Activated naive CD8-positive, alpha-beta T cell treated with anti-CD3 and anti-CD28 coated beads for 36 hours (primary cell): ENCODE measurements around the gene SPPL2B. TPM values are rescaled to one million over a fixed set of nuclear protein-coding genes. Genes with fewer than 3 reads are reported as not detected.

Experiments
- DNase-seq: peaks from one replicate; pipeline ENCODE4 v3.0.0; 2021
- H3K27ac Mint-ChIP-seq: one replicate; pipeline ENCODE4 v1.8.0; 2022; ENCODE audit warnings: mild to moderate bottlenecking, moderate library complexity, mixed read lengths
- H3K27me3 Mint-ChIP-seq: one replicate; pipeline ENCODE4 v1.8.0; 2022; ENCODE audit warnings: mild to moderate bottlenecking, mixed read lengths
- H3K36me3 Mint-ChIP-seq: one replicate; pipeline ENCODE4 v1.8.0; 2021; ENCODE audit warnings: mild to moderate bottlenecking, mixed read lengths
- H3K4me1 Mint-ChIP-seq: one replicate; pipeline ENCODE4 v1.8.0; 2021; ENCODE audit warnings: mixed read lengths
- H3K4me3 Mint-ChIP-seq: one replicate; pipeline ENCODE4 v1.8.0; 2022; ENCODE audit warnings: mild to moderate bottlenecking, moderate library complexity, mixed read lengths
- H3K9me3 Mint-ChIP-seq: one replicate; pipeline ENCODE4 v1.8.0; 2022; ENCODE audit warnings: mixed read lengths
- total RNA-seq, 2 experiments: library from RNA; stranded (reverse); gene quantifications; one replicate each; pipeline ENCODE4 v1.2.3, GENCODE V29; 2021

The SPPL2B gene
- total RNA-seq, 2 experiments from 2014 or later = 47.1 to 53.2 TPM

GRCh38 chr19:2290441-2291184 is 37.9 kb upstream of the SPPL2B start:
- Mint-ChIP-seq H3K4me3 (peak overlapping the region; percentile 70), H3K27me3 (peaks cover 13% of the 10 kb centered on the region), H3K36me3 (no peaks in the 10 kb centered on the region), H3K4me1 (peaks cover 19% of the 10 kb centered on the region), H3K9me3 (no peaks in the 10 kb centered on the region), H3K27ac (no peak overlapping the region)
- DNase-seq = no peak

GRCh38 chr19:2291185-2291751 is 37.2 kb upstream of the SPPL2B start:
- no peak overlapping the region for H3K4me3 Mint-ChIP-seq
- H3K36me3 Mint-ChIP-seq = no peaks in the 10 kb centered on the region
- H3K27ac Mint-ChIP-seq = no peak overlapping the region
- H3K4me1 Mint-ChIP-seq = peaks cover 19% of the 10 kb centered on the region
- DNase-seq = no peak
- peaks cover 13% of the 10 kb centered on the region for H3K27me3 Mint-ChIP-seq
- no peaks in the 10 kb centered on the region for H3K9me3 Mint-ChIP-seq

DNA sequence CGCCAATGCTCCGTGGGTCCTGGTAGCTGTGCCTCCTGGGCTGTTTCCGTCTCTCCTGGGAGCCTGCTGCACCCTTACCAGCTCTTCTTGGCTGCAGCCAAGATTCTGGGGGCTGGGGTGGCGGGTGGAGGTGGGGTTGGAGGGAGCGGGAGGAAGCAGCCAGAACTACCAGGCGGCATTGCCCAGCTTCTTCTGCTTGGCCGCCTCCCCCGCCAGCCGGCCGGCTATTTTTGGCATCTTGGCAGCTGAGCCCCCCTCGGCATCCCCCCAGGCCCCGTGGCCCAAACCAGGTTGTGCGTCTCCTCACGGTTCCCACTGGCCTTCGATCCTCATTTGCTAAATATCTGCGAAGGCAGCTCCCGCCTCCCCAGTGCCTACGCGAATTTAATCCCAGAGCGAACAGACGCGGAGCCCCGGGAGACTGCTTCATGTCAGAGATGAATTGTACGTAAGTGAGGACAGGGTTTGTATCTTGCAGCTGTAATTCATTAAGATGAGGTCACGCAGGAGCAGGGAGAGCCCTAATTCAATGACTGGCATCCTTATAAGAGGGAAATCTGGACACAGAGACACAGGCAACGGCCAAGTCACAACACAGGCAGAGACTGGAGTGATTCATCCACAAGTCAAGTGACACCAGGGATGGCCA is 33.7 kb upstream of the SPPL2B start:
- Mint-ChIP-seq H3K27me3 (peaks cover 1% of the 10 kb centered on the region), H3K4me3 (no peak overlapping the region), H3K27ac (no peak overlapping the region), H3K36me3 (no peaks in the 10 kb centered on the region), H3K4me1 (peaks cover 5% of the 10 kb centered on the region), H3K9me3 (no peaks in the 10 kb centered on the region)
- no peak for DNase-seq

DNA sequence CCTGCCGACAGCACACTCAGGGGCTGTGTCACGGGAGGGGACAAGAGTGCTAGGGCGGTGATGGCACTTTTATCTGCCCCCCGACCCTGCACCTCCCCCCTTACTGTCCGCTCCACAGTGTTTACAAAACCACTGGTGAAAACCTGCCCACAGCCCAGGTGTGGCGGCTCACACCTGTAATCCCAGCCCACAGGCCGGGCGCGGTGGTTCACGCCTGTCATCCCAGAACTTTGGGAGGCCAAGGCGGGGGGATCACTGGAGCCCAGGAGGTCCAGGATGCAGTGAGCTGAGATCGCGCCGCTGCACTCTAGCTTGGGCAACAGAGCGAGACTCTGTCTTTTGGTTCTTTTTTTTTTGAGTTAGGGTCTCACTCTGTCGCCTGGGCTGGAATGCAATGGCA is 32.3 kb upstream of the SPPL2B start:
- no peaks in the 10 kb centered on the region for H3K36me3 Mint-ChIP-seq
- H3K4me1 Mint-ChIP-seq = peaks cover 5% of the 10 kb centered on the region
- no peak for DNase-seq
- H3K4me3 Mint-ChIP-seq = no peak overlapping the region
- no peak overlapping the region for H3K27ac Mint-ChIP-seq
- H3K27me3 Mint-ChIP-seq = no peaks in the 10 kb centered on the region
- no peaks in the 10 kb centered on the region for H3K9me3 Mint-ChIP-seq

GRCh38 chr19:2300533-2300932 is 28.0 kb upstream of the SPPL2B start:
- peaks cover 28% of the 10 kb centered on the region for H3K27me3 Mint-ChIP-seq
- peaks cover 8% of the 10 kb centered on the region for H3K4me1 Mint-ChIP-seq
- no peak for DNase-seq
- H3K36me3 Mint-ChIP-seq = no peaks in the 10 kb centered on the region
- no peak overlapping the region for H3K4me3 Mint-ChIP-seq
- H3K9me3 Mint-ChIP-seq = no peaks in the 10 kb centered on the region
- no peak overlapping the region for H3K27ac Mint-ChIP-seq

DNA sequence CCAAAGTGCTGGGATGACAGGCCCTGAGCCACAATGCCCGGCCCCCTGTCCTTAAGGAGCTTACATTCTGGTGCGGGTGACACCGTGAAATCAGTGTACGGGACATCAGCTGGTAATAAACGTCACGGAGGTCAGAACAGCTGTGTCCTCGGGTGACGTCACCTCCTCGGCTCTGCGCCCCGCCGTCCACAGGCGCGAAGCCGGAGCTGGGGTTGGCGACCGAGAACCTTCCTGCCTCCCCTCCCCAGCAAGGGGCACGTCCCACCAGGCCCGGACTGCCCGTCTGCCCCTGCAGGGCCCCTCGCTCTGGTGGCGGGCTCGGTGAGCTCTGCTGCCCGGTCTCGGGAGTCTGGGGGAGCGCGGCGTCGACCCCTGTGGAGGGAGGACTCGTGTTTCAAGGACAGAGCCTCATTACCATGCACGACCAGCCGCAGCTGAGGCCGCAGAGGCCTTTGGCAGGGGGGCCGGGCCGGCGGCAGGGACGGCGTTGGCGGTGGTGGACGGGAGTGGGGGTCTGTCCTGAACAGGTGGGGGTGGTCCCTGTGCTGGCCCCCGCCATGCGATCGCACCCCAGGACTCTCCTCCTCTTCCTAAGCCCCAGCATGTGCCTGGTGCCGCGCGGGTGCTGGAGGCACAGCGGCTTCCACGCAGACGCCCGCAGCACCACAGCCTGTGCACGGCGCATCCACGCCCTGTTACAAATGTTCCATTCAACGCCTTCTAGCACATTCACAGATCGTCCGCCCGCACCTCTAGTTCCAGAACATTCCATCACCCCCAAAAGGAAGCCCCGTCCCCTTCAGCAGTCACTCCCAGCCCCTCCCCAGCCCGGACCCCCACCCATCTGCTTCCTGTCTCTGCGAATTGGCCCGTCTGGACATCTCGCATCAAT is 25.9 kb upstream of the SPPL2B start:
- peak overlapping the region; percentile 50 for H3K4me3 Mint-ChIP-seq
- no peak overlapping the region for H3K27ac Mint-ChIP-seq
- H3K36me3 Mint-ChIP-seq = no peaks in the 10 kb centered on the region
- no peaks in the 10 kb centered on the region for H3K9me3 Mint-ChIP-seq
- H3K4me1 Mint-ChIP-seq = peaks cover 8% of the 10 kb centered on the region
- peaks cover 47% of the 10 kb centered on the region for H3K27me3 Mint-ChIP-seq
- no peak for DNase-seq

DNA sequence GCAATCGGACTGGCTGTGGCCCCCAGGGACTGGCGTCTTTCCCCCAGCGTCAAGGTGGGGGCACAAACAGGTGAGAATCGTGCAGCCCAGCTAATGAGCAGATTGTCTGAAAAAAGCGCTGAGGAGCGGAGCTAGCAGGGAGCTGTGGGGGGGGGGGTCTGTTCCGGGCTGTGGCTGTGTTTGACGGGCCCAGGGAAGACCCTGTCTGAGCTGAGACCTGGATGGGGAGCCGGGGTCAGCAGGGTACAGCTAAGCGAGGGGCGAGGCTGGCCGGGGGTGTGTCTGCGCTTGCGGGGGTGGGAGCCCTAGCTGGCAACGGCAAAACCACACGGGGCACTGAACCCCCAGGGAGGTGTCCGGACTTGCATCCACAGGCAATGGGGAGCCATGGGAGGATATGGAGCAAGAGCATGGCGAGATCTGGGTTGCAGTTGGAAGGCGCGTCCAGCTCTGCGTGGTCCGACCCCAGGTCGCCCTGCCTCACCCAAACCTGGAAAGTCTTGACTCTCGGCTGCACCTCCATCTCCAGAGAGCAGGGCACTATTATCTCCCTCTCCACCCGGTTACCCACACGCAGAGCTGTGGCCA is 25.2 kb upstream of the SPPL2B start:
- Mint-ChIP-seq H3K27me3 (peaks cover 49% of the 10 kb centered on the region), H3K9me3 (no peaks in the 10 kb centered on the region), H3K36me3 (no peaks in the 10 kb centered on the region), H3K4me1 (peaks cover 8% of the 10 kb centered on the region), H3K27ac (no peak overlapping the region), H3K4me3 (peak overlapping the region; percentile 50)
- DNase-seq = no peak

- H3K4me1 Mint-ChIP-seq = peaks cover 9% of the 10 kb centered on the region
- no peak for DNase-seq
- no peak overlapping the region for H3K27ac Mint-ChIP-seq
- H3K4me3 Mint-ChIP-seq = no peak overlapping the region
- H3K27me3 Mint-ChIP-seq = peaks cover 73% of the 10 kb centered on the region
- H3K9me3 Mint-ChIP-seq = no peaks in the 10 kb centered on the region
- no peaks in the 10 kb centered on the region for H3K36me3 Mint-ChIP-seq
These were observed 22.8 kb upstream of the SPPL2B start for GRCh38 chr19:2305452-2306280.

- Mint-ChIP-seq H3K27me3 (peaks cover 79% of the 10 kb centered on the region), H3K27ac (no peak overlapping the region), H3K4me1 (peaks cover 9% of the 10 kb centered on the region), H3K36me3 (no peaks in the 10 kb centered on the region), H3K9me3 (no peaks in the 10 kb centered on the region), H3K4me3 (no peak overlapping the region)
- DNase-seq = no peak
These were observed 22.1 kb upstream of the SPPL2B start for GRCh38 chr19:2306281-2306806.

GRCh38 chr19:2306971-2307370 is 21.5 kb upstream of the SPPL2B start:
- Mint-ChIP-seq H3K27me3 (peaks cover 81% of the 10 kb centered on the region), H3K27ac (no peak overlapping the region), H3K4me1 (peaks cover 9% of the 10 kb centered on the region), H3K36me3 (no peaks in the 10 kb centered on the region), H3K9me3 (no peaks in the 10 kb centered on the region), H3K4me3 (no peak overlapping the region)
- DNase-seq = no peak

DNA sequence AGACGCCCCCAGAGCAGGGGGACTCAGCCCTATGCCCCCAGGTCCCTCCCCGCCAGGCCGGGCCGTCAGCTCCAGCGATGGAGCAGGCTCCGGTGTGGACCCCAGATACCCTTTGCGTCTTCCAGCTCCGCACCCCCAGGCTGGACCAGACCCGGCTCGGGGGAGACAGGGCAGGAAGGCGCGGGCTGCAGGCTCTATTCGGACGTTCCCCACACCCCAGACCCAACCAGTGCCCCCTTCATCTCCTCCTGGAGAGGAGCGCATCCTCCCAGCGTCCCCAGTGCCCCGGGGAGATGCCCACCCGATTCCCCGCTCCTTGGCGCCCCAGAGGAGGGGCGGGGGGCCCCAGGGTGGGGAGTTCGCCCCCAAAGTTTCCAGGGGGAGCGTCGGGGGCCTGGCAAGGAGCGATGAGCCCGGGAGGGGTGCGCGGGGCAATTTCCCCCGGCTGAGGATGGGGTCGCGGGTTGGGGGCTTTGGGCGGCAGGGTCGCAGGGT is 20.9 kb upstream of the SPPL2B start:
- H3K27me3 Mint-ChIP-seq = peaks cover 87% of the 10 kb centered on the region
- H3K36me3 Mint-ChIP-seq = no peaks in the 10 kb centered on the region
- no peak overlapping the region for H3K27ac Mint-ChIP-seq
- H3K4me1 Mint-ChIP-seq = peaks cover 9% of the 10 kb centered on the region
- DNase-seq = no peak
- no peaks in the 10 kb centered on the region for H3K9me3 Mint-ChIP-seq
- H3K4me3 Mint-ChIP-seq = no peak overlapping the region

DNA sequence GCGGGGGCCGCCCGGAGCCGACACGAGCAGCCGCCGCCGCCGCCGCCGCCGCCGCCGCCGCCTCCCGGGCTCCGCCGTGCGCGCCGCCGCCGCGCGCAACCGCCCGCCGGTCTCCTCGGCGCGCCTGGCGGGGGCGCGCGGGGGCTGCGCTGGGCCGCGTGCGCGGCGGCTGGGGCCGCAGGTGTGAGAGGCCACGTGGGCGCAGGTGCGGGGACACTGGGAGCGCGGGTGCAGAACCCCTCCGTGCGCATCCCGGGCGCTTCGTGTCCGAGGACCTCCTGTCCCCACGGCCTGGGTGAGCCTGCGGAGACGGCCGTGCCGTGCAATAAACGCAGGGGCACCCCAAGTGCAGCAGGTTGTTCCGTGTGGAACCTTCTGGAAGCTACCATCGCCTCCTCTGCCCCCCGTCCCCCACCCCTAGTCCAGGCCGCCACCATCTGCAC is 20.3 kb upstream of the SPPL2B start, which contains the start of gene LINGO3:
Gene LINGO3, minus strand, starts transcription at position 41 of the 443 bp plus-strand sequence. CDS start 16,378 bp downstream, outside the sequence.
- Mint-ChIP-seq H3K27ac (no peak within 1 kb of the TSS), H3K4me1 (peaks cover 4% of the 10 kb centered on the region), H3K4me3 (no peak within 1 kb of the TSS), H3K27me3 (peaks cover 86% of the 10 kb centered on the region), H3K9me3 (no peaks in the 10 kb centered on the region), H3K36me3 (no peaks in the 10 kb centered on the region)
- peak; percentile 26 for DNase-seq

DNA sequence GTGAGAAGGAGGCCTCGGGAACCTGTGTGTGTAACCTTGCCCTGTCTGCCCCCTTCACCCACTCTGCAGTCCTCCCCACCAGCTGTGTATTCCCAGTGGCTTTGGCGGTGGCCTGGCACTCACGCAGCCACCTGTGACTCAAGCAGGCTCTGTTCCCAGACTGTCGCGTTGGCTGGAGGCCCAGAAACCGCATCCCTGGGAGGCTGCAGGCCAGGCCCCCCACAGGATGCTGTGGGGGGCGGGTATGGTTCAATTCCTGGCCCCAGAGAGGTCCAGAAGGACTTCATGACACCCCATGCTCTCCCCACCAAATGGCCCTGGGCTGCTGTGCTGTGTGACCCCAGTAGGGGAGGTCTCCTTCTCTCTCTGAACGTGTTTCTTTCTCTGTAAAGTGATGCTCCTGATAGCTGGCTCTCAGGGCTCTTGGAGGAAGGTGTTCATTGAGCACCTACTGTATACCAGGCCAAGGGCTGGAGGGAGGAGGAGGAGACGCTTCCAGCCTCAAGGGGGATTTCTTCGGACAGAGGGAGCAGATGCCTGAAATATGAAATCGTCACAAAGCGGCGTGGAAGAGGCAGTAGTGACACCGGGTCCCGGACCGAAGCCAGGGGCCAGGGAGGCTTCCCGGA is 18.6 kb upstream of the SPPL2B start:
- H3K4me1 Mint-ChIP-seq = peaks cover 1% of the 10 kb centered on the region
- DNase-seq = no peak
- peaks cover under 1% of the 10 kb centered on the region for H3K36me3 Mint-ChIP-seq
- peaks cover 3% of the 10 kb centered on the region for H3K9me3 Mint-ChIP-seq
- H3K4me3 Mint-ChIP-seq = no peak overlapping the region
- H3K27ac Mint-ChIP-seq = no peak overlapping the region
- peaks cover 85% of the 10 kb centered on the region for H3K27me3 Mint-ChIP-seq
